Measurements from ENCODE around the gene ZNF784. TPM values are rescaled to one million over a fixed set of nuclear protein-coding genes. Genes with fewer than 3 reads are reported as not detected.

Gene ZNF784
- total RNA-seq = 2.0 and 3.9 TPM in 2 replicates

GRCh38 chr19:55624109-55625003 lies at the start of gene ZNF784:
Gene ZNF784, minus strand, starts transcription at chr19:55624566. Its CDS starts 5 bp downstream, at chr19:55624561.
- DNase-seq (ENCODE audit: extremely low read depth, low read depth, low spot score) = no peak

GRCh38 chr19:55673889-55674288 lies 49.5 kb upstream of the ZNF784 start:
- DNase-seq (ENCODE audit: extremely low read depth, low read depth, low spot score) = no peak

DNA sequence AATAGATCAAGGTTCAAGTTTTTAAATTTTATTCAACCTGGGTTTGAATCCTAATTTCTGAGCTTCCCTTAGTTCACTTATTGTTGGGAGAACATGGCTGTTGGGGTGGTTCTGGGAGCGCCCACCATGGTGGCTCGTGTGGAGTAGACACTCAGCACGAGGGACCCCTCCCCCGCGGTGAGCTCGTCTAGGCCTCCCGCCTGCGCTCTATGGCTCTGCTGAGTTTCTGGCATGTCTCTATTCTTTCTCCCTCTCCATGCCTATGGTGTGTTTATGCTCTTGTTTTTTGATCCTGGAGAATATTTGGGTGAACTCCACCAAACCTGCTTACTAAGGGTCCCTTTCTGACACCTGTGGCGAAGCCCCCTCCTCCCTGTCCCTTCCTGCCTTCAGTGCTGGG lies 49.1 kb upstream of the ZNF784 start:
- DNase-seq (ENCODE audit: extremely low read depth, low read depth, low spot score) = no peak

- no peak for DNase-seq (ENCODE audit: extremely low read depth, low read depth, low spot score)
Measured at GRCh38 chr19:55672418-55672817, 48.1 kb upstream of the ZNF784 start.

DNA sequence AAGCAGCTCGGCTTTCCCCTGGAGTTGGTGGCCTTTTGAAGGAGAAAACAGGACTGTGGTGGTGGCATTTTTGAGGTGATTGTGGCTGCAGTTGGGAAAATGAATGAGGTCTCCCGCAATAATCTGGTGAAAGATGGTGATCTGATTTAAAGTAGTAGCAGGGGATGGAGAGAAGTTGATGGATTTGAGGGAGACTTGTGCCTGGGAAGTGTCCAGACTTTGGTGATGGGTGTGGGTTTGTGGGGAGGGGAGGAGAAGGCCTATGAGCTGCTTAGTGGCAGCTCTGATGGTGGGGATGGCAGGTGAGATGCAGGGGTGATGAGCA lies 46.6 kb upstream of the ZNF784 start:
- no peak for DNase-seq (ENCODE audit: extremely low read depth, low read depth, low spot score)

GRCh38 chr19:55670280-55671053 lies 46.1 kb upstream of the ZNF784 start:
- DNase-seq (ENCODE audit: extremely low read depth, low read depth, low spot score) = no peak

- no peak for DNase-seq (ENCODE audit: extremely low read depth, low read depth, low spot score)
Measured at GRCh38 chr19:55669418-55670279, 45.3 kb upstream of the ZNF784 start.

DNA sequence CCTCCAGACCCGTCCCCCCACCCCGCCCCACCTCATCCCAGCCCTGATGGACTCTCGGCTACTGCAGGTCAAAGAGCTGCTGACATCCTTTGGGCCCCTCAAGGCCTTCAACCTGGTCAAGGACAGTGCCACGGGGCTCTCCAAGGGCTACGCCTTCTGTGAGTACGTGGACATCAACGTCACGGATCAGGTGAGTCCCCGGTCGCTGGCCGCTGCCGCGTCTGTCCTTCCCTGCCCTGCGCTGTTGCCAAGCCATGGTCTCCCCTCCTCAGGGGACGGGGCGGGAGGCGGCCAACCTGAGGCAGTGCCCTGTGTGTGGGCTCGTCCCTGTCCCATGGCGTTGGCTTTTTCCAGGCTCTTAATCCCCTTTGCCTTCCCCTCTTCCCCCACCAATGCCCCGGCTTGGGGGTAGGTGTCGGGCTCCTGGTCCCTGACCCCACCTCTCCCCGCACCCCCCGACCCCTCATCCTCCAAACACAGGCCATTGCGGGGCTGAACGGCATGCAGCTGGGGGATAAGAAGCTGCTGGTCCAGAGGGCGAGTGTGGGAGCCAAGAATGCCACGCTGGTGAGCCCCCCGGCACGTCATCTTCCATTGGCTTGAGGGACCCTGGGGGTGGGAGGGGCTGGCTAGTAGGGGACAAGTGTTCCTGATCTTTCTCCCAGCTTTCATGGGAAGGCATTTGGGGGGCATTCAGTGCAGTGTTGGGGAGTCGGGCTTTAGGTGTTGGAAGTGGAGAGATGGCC lies 44.4 kb upstream of the ZNF784 start:
- DNase-seq (ENCODE audit: extremely low read depth, low read depth, low spot score) = no peak

DNA sequence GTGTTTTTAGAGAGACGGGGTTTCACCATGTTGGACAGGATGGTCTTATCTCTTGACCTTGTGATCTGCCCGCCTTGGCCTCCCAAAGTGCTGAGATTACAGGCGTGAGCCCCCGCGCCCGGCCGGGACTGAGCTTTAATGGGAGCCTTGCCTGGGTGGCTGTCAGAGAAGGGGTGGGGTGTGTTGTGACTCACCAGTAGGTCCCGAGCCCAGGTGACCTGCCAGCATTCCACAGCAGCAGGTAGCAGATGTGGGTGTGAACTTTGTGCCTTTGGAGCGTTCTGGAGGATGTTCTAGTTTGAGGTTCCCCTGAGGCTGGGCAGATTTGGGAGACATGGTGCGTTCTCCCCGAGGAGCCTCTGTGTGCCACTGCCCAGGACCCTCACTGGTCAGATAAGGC lies 43.6 kb upstream of the ZNF784 start:
- DNase-seq (ENCODE audit: extremely low read depth, low read depth, low spot score) = no peak

GRCh38 chr19:55667511-55667910 lies 43.1 kb upstream of the ZNF784 start:
- no peak for DNase-seq (ENCODE audit: extremely low read depth, low read depth, low spot score)

DNA sequence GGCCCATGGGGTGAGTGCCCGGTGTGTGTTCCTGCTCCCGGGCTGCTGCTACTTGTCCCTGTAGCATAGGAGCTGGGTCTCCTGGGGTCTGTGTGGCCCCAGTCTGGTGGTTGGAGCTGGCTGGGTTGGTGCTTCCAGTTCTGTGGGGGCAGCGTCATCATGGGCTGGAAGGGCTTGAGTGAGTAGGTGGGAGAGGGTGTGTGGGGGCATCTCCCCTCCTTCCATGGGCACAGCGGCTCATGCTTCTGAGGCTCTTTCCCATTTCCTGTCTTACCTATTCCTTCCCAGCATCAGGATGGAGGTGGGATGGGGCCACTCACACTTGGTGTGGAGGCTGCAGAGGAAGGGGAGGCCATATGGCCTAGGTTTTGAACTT lies 42.6 kb upstream of the ZNF784 start:
- no peak for DNase-seq (ENCODE audit: extremely low read depth, low read depth, low spot score)

DNA sequence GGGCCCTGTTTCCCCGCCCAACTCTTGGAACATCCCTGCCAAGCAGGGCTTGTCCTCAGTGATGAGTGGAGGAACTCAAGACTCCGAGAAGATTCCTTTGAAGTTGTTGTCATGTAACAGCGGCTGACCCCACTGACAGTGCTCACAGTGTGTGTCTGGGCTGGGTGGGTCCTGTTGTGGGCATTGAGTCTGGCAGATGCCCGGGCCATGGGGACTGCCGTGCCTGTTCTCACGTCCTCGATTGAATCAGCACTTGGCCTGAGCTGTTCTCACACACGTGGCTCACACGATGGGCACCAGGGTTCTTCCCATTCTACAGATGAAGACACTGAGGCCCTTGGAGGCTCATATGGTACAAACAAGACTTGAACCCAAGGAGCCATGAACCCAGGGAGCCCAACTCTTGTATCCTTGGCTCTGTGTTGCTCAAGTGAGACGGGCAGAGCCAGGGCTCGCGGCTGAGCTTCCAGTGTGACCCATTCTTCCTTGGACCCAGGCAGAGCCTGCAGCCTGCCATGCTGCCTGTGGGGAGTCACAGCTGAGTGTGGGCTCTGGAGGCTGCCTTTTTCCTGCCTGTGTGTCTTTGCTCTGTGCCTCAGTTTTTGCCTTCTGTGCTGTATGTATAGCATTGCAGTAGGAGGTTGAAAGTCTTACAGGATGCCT lies 42.1 kb upstream of the ZNF784 start:
- no peak for DNase-seq (ENCODE audit: extremely low read depth, low read depth, low spot score)

- DNase-seq (ENCODE audit: extremely low read depth, low read depth, low spot score) = no peak
Measured at GRCh38 chr19:55663846-55664536, 39.6 kb upstream of the ZNF784 start.

DNA sequence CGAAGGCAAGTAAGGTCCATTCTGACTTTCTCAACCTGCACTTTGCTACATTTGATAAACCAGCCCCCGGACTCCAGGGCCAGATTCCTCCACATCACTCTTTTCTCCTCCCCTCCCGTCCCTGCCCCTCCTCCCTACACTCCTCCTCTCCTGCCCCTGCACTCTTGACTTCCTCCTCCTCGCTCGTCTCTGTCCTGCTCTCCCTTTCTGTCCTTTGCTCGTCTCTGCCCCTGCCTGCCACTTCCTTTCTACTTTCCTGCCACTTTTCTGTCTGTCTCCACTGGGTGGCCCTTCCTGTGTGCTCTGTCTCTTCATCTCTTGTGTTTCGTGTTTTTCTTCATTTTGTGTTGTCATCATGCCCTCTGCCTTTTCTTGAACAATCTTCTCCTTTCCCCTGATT lies 37.5 kb upstream of the ZNF784 start:
- no peak for DNase-seq (ENCODE audit: extremely low read depth, low read depth, low spot score)

DNA sequence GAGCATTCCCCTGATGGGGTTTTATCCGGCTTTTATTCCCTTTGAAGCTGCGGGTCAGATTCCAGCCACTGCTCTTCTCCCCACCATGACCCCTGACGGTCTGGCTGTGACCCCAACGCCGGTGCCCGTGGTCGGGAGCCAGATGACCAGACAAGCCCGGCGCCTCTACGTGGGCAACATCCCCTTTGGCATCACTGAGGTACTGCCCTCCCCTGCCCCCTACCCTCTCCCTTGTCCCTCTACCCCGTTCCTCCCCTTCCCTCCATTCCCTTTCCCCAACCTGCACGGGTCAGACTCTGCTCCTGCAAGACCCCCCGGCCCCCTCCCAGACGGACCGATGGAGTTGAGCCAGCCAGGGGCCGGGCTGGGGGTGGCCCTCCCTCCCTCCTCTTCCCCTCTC lies 36.6 kb upstream of the ZNF784 start:
- DNase-seq (ENCODE audit: extremely low read depth, low read depth, low spot score) = no peak

- DNase-seq (ENCODE audit: extremely low read depth, low read depth, low spot score) = no peak
Measured at GRCh38 chr19:55660404-55660803, 36.0 kb upstream of the ZNF784 start.

DNA sequence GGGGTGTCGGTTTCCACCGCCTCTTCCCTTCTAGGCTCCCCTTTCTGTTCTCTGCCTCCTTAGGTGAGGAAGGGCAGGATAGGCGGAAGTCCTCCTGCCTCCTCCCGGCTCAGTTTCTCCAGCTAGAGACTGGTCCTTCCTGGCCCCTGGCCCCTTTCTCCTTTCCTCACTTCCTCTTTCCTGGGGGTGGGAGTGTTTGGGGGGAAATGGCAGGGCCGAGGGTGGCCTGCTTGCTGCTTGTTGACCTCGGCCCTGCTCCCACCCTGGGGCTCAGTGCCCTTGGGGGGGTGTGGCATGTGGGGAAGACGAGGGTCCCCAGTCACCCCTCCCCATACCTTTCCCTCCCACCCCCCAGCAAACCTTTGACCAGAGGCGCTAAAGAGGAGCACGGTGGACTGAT lies 35.5 kb upstream of the ZNF784 start:
- no peak for DNase-seq (ENCODE audit: extremely low read depth, low read depth, low spot score)

DNA sequence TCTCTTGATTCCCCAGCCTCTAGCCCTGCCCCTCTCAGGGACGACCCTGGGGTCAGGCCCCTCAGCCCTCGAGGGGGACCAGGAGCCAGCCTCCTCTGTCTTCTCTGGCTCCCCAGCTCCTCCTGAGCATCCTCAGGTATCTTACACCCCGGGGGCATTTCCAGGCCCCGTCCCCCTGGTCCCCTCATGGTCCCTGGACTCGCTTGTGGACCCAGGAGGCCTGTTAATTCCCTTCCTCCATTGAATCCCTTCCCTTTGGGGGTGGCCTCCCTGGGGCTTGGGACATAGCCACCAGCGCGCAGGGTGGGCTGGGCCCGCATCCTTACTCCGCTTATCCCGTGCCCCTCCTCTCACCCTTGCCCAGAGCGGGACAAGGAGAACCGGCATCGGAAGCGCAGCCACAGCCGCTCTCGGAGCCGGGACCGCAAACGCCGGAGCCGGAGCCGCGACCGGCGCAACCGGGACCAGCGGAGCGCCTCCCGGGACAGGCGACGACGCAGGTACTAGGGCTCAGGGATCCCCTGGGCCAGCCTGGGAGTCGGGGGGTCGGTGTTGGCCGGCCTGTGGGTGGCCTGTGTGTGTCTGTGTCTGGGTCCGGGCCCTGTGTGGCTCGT lies 34.6 kb upstream of the ZNF784 start:
- no peak for DNase-seq (ENCODE audit: extremely low read depth, low read depth, low spot score)
